ENCODE results near the gene ADAD2.

ADAD2 gene

GRCh38 chr16:84165746-84166145 lies 25.2 kb upstream of the ADAD2 start:
- no peak for TF ChIP-seq ZNF274 (IDR thresholded peaks at IDR 0.05; ENCODE audit: low read depth, low read length)
- H3K4me3 ChIP-seq (ENCODE audit: low read length), result no peak overlapping the region

DNA sequence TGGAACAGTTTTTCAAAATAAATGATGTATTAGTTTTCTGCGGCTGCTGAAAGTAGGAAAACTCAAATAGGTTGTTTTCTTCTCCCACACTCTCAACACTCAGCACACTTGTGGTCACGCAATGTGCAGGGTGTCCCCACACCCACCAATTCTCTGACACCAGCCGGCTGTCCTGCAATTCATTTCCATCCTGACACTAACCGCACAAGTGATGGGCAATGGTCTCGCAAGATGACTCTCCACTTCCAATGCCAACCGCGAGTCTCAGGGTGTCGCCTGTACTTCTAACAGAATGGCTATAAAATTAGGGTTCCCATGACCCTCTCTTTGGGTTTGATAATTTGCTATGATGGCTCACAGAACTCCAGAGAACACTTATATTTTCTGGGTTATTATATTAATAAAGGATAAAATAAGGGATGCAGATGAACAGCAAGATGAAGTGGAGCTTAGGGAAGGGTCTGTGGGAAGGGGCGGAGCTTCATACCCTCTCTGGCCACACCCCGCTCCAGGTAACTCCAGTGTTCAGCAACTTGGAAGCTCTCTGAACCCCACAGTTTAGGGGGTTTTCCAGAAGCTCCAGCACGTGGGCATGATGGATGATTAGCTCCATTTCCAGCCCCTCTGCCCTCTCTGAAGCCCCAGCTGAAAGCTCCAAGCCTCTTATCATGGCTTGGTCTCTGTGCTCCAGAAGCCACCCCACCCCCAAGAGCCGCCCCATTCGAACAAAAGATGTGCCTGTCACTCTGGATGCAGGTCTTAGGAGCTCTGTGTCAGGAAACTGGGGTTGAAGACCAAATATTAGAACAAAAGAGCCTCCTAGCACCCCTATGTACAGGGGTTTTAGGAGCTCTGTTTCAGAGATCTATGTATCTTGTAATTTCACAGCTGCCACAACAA lies 23.9 kb upstream of the ADAD2 start:
- H3K4me3 ChIP-seq (ENCODE audit: low read length), result no peak overlapping the region
- TF ChIP-seq ZNF274 (IDR thresholded peaks at IDR 0.05; ENCODE audit: low read depth, low read length), result no peak

DNA sequence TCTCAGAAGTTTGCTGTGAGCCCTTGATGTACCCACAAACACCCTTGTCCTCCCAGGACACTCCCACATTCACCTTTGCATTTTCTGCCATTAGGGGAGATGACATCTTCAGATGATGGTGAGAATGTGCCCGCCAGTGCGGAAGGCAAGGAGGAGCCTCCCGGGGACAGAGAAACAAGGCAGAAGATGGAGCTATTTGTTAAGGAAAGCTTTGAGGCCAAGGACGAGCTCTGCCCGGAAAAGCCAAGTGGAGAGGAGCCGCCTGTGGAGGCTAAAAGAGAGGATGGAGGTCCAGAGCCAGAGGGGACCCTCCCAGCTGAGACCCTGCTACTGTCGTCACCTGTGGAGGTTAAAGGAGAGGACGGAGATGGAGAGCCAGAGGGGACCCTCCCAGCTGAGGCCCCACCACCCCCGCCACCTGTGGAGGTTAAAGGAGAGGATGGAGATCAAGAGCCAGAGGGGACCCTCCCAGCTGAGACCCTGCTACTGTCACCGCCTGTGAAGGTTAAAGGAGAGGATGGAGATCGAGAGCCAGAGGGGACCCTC lies 21.1 kb upstream of the ADAD2 start:
- no peak overlapping the region for H3K4me3 ChIP-seq (ENCODE audit: low read length)
- no peak for TF ChIP-seq ZNF274 (IDR thresholded peaks at IDR 0.05; ENCODE audit: low read depth, low read length)

DNA sequence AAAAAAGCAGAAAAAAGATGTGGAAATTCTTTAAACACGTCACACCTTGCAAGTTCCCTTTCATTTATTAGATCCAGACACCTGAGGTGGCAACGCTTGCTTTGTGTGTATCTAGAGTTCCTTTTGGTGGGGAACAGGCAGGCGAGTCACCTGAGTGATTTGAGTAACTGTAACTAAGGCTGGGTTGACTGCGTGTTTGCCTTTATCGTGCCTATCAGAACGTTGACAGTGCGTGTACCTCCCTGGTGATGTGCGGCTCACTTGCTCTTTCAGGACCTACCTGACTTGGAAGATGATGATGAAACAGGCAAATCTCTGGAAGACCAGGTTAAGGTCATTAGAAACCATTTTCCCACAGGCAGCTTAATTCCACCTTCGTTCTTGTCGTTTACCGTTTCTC lies 16.6 kb upstream of the ADAD2 start:
- no peak overlapping the region for H3K4me3 ChIP-seq (ENCODE audit: low read length)
- TF ChIP-seq ZNF274 (IDR thresholded peaks at IDR 0.05; ENCODE audit: low read depth, low read length), result no peak

DNA sequence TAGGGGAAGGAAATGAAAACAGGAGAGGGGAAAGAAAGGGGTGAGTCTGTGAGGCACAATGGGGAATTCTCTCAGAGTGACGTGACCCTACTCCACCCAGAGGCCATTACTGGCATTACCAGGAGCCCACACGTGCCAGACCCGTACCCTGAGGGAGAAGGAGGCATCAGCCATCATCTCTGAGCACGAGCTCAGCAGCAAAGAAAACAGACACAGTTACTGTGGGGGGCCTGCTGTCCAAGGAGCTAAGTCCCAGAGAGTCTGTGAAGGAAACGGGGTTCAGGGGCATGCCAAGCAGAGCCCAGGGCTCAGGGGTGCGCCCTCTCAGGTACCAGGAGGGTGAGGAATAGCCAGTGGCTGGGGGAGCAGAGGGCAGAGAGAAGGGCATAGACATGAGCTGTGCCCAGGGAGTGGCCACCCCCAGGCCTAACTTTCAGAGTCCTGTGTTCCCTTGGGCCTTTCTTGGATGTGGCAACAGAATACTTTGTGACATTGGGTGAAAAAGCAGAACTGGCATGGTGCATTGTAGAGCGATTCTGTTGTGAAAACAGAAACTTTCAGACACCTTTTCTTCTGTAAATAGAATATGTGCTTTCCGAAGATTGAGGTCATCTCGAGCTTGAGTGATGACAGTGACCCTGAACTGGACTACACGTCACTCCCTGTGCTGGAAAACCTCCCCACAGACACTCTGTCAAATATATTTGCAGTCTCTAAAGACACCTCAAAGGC lies 15.4 kb upstream of the ADAD2 start:
- no peak overlapping the region; the same call in 1 of the 2 replicates for H3K4me3 ChIP-seq (ENCODE audit: low read length)
- no peak for TF ChIP-seq ZNF274 (IDR thresholded peaks at IDR 0.05; ENCODE audit: low read depth, low read length)

DNA sequence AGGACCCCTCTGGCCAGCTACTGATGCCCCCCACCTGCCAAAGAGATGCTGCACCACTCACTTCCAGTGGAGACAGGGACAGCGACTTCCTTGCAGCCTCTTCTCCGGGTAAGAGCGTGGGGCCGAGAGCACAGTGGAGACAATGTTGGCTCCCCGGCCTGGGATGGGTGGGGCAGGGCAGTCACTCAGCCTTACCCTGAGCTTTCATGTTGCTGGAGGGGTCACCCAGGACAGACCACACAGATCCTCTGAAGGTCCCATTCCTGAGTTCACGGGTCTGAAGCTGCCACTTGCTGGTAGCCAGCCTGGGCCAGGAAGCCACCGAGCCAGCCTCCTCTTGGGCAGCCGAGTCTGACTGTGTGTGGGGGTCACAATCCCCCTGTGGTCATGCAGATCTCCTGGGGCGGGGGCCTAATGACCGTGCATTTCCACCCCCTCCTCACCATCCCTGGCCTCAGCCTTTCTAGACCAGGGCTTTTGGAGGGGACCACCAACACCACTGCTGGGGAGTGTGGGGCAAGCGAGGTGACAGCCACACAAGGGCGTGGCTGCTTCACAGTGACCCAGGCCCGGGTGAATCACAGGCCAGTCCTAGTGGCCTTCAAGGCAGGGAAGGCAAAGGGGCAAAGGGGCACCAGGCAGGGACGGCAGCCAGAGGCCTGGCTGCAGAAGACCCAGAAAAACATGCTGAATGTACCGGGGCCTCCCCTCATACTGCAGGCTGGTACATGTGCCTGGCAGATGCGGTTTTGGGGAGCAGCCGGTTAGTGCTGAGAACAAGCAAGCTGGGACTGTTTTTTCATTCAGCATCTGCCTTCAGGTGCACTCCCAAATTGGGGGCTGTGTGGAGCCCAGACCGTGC lies 14.5 kb upstream of the ADAD2 start:
- no peak for TF ChIP-seq ZNF274 (IDR thresholded peaks at IDR 0.05; ENCODE audit: low read depth, low read length)
- no peak overlapping the region for H3K4me3 ChIP-seq (ENCODE audit: low read length)

DNA sequence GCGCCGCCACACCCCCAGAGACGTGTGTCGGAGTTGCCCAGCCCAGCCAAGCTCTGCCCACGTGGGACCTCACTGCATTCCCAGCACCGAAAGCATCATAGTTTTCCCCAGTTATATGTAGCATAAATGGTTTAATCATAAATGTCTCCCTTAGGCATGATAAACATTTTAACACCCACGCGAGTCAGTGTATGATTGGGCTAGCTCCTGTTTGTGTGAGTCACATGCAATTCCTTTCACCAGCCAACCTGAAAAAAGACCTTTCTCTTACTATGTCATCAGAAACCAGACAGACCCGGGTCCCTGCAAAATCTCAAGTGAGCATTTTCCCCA lies 13.2 kb upstream of the ADAD2 start:
- no peak for TF ChIP-seq ZNF274 (IDR thresholded peaks at IDR 0.05; ENCODE audit: low read depth, low read length)
- H3K4me3 ChIP-seq (ENCODE audit: low read length), result no peak overlapping the region

- no peak for TF ChIP-seq ZNF274 (IDR thresholded peaks at IDR 0.05; ENCODE audit: low read depth, low read length)
Measured at GRCh38 chr16:84178146-84178765, 12.7 kb upstream of the ADAD2 start.

GRCh38 chr16:84178892-84179611 lies 11.9 kb upstream of the ADAD2 start:
- TF ChIP-seq ZNF274 (IDR thresholded peaks at IDR 0.05; ENCODE audit: low read depth, low read length), result no peak
- no peak overlapping the region for H3K4me3 ChIP-seq (ENCODE audit: low read length)

More at GRCh38 chr16:84178146-84178765, 12.7 kb upstream of the ADAD2 start:
- no peak overlapping the region for H3K4me3 ChIP-seq (ENCODE audit: low read length)

DNA sequence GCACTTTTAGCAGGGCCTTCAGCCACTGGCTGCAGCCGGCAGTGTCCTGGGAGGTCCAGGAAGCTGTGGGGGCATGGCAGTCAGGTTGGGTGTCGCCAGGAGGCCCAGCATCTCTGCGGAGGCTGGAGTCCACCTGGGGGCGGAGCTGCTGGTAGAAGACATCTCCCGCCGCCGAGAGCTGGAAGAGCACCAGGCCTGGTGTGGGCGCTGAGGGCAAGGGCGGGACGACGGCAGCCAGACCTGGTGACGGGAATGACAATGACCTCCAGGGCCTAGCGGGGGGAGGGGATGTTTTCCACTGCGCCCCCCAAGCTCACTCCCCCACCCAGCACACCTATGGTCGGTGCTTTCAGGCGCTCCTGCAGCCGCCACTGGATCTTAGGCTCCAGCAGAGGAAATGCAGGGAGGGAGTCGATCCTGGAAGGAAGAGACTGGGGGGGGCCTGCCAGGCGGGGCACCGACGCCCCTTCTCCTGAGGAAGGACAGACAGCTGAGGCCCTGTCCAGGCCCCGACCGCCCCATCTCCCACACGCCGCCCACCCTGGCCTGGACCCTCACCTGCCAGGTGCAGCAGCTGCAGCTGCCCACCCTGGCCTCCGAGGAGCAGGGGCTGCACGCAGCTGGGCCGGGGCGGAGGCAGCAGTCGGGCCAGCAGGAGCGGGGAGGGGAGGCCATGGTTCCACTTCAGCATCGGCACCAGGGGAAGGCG lies 11.2 kb upstream of the ADAD2 start:
- no peak overlapping the region for H3K4me3 ChIP-seq (ENCODE audit: low read length)
- no peak for TF ChIP-seq ZNF274 (IDR thresholded peaks at IDR 0.05; ENCODE audit: low read depth, low read length)

GRCh38 chr16:84180519-84181140 lies 10.3 kb upstream of the ADAD2 start:
- TF ChIP-seq ZNF274 (IDR thresholded peaks at IDR 0.05; ENCODE audit: low read depth, low read length), result no peak
- H3K4me3 ChIP-seq (ENCODE audit: low read length), result no peak overlapping the region
